Thoracic aorta (tissue), 2 donors: ENCODE data around the gene WDR48. TPM values are rescaled to one million over a fixed set of nuclear protein-coding genes. Genes with fewer than 3 reads are reported as not detected.

Experiments
- ATAC-seq: fragments of 150-250 bp; one replicate; pipeline ENCODE4 v1.8.0; 2017; ENCODE audit warnings: low read depth; ENCODE audit not compliant: insufficient number of reproducible peaks, low FRiP score
- DNase-seq: peaks from one replicate; pipeline ENCODE4 v3.0.0-alpha.2; 2020; ENCODE audit warnings: low spot score
- H3K27ac ChIP-seq, 2 donors: fragments of 200-600 bp; sonication (generic); 1 replicate in 1 of 2; 2 replicates in 1 of 2; pipeline ENCODE4 v1.5.1; 2016; ENCODE audit warnings: mild to moderate bottlenecking in 2 of 2, moderate library complexity in 2 of 2
- H3K27me3 ChIP-seq: fragments of 200-600 bp; sonication (generic); replicated peaks from 2 replicates; pipeline ENCODE4 v1.6.0; 2016; ENCODE audit warnings: mild to moderate bottlenecking; ENCODE audit not compliant: insufficient read depth
- H3K36me3 ChIP-seq: fragments of 200-600 bp; sonication (generic); one replicate; pipeline ENCODE4 v1.5.1; 2016
- H3K4me1 ChIP-seq, 2 donors: fragments of 200-600 bp; sonication (generic); 1 replicate in 1 of 2; 2 replicates in 1 of 2; pipeline versions ENCODE4 v1.5.1 to v1.6.0; 2016; ENCODE audit warnings: low read depth in 2 of 2, mild to moderate bottlenecking in 1 of 2; ENCODE audit not compliant: control insufficient read depth in 1 of 2
- H3K4me3 ChIP-seq: fragments of 200-600 bp; sonication (generic); 2 replicates; pipeline ENCODE4 v1.5.1; 2016; ENCODE audit warnings: mild to moderate bottlenecking
- H3K9me3 ChIP-seq: fragments of 200-600 bp; sonication (generic); 2 replicates; pipeline ENCODE4 v1.5.1; 2016
- total RNA-seq, 2 donors: library from RNA; depleted of rRNA; stranded (reverse); fragments of >200 nt; gene quantifications; one replicate each; pipeline versions ENCODE4 v1.1.0 to v1.2.3, GENCODE V29; 2016
- TF ChIP-seq, protein P1 (sequence below): fragments of 200-600 bp; sonication (generic); IDR thresholded peaks from one replicate; pipeline ENCODE4 v1.5.1; 2019; ENCODE audit warnings: antibody characterized with exemption

The WDR48 gene
- total RNA-seq, 2 donors from 2014 or later, result 17.7 to 29.9 TPM

DNA sequence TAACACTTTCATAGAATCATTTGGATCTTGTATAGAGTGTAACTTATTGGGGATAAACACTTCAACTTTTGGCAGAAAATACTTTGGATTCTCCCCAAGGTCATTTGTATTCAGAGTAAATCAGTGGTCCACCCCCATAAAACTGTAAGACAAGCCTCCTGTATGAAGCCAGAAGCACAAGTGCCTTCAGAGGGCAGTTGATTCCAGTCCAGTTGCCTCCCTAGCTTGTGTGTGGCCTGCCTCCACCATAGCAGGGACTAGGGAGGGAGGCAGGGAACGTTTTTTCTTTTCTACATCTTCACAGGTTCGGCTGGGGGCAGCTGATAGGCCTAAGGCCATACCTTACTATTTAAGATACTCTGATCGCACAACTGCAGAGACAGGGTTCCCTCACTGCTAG lies 44.0 kb downstream of the WDR48 start:
- no peaks in the 10 kb centered on the region for H3K9me3 ChIP-seq
- TF ChIP-seq, protein P1, sequence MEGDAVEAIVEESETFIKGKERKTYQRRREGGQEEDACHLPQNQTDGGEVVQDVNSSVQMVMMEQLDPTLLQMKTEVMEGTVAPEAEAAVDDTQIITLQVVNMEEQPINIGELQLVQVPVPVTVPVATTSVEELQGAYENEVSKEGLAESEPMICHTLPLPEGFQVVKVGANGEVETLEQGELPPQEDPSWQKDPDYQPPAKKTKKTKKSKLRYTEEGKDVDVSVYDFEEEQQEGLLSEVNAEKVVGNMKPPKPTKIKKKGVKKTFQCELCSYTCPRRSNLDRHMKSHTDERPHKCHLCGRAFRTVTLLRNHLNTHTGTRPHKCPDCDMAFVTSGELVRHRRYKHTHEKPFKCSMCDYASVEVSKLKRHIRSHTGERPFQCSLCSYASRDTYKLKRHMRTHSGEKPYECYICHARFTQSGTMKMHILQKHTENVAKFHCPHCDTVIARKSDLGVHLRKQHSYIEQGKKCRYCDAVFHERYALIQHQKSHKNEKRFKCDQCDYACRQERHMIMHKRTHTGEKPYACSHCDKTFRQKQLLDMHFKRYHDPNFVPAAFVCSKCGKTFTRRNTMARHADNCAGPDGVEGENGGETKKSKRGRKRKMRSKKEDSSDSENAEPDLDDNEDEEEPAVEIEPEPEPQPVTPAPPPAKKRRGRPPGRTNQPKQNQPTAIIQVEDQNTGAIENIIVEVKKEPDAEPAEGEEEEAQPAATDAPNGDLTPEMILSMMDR, result no peak
- ATAC-seq, result no peak
- H3K27me3 ChIP-seq, result no peaks in the 10 kb centered on the region
- peaks cover 69% of the 10 kb centered on the region for H3K36me3 ChIP-seq
- no peaks in the 10 kb centered on the region for H3K4me1 ChIP-seq
- H3K27ac ChIP-seq, result no peak overlapping the region
- H3K4me3 ChIP-seq, result no peak overlapping the region
- no peak for DNase-seq

DNA sequence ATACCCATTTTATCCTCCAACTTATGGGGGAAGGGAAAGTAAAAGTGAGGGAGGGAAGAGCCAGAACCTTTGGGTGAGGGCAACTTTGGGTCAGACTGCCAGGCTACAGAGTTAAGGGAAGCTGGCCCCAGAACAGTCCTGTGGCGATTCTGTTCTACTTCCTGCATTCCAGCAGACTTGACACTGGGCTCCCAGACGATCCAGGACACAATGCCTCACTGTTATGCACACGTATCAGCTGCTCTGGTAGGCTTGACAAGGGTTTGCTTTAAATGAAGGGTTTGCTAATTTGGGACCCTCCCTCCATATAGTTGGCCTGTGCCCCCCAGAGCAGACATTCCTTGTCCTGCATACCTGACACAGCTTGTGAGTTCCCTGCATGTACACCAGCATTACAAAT lies 45.0 kb downstream of the WDR48 start:
- Histone ChIP-seq H3K36me3 (peaks cover 68% of the 10 kb centered on the region), H3K9me3 (no peaks in the 10 kb centered on the region), H3K4me3 (no peak overlapping the region), H3K27ac (no peak overlapping the region), H3K27me3 (no peaks in the 10 kb centered on the region), H3K4me1 (peaks cover 0 to 5% of the 10 kb centered on the region in 2 donors)
- TF ChIP-seq, protein P1, result no peak
- DNase-seq (no peak), ATAC-seq (no peak)

GRCh38 chr3:39097716-39098472 lies 46.1 kb downstream of the WDR48 start:
- Histone ChIP-seq H3K27me3 (no peaks in the 10 kb centered on the region), H3K36me3 (peaks cover 61% of the 10 kb centered on the region), H3K27ac (no peak overlapping the region), H3K4me1 (peaks cover 0 to 6% of the 10 kb centered on the region in 2 donors), H3K9me3 (no peaks in the 10 kb centered on the region), H3K4me3 (no peak overlapping the region)
- DNase-seq (no peak), ATAC-seq (no peak)
- TF ChIP-seq, protein P1, result no peak

DNA sequence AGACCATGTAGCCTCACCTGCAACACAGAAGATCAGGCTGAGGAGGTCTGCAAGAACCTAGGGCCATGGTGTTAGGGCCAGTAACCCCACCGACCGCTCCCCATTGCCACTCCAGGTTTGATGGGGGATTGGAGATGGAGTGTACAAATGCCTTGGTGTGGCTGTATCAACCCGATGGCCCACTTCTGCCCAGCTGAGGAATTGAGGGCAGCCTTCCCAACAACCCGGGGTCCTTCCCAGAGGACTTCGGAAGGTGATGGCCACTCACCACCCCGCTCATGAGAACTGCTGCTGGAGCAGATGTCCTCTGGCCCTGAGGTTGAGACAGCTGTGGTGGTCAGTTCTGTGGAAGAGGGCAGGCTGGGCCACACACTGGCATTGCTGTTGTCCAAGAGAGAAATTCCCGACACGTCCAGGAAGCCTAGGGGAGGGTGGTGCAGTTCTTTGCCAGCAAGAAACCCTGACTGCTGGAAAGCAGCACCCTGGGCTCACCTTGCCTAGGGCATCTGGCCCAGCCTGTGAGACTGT lies 46.7 kb downstream of the WDR48 start:
- no peaks in the 10 kb centered on the region for H3K27me3 ChIP-seq
- ATAC-seq (no peak), DNase-seq (no peak)
- no peak overlapping the region for H3K4me3 ChIP-seq
- peaks cover 0 to 12% of the 10 kb centered on the region in 2 donors for H3K4me1 ChIP-seq
- H3K27ac ChIP-seq, result no peak overlapping the region
- peaks cover 61% of the 10 kb centered on the region for H3K36me3 ChIP-seq
- TF ChIP-seq, protein P1, result no peak
- no peaks in the 10 kb centered on the region for H3K9me3 ChIP-seq

DNA sequence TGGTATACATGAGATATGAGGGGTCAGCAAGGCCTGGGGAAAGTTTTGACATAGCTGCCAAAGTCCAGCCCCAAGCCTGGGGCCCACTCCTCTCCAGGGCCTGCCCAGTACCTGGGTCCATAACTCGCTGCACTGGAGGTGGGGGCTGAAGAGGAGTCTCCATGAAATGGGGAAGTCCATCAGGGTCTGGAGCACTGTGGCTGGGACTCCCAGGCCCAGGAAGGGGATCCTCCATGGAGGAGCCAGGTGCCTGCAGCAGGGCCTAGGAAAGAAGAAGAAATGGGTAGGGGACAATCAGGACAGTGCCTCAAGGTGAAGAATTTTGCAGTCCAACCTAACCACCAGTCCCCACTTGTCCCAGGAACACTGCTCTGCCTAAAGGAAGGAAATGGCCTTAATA lies 47.4 kb downstream of the WDR48 start:
- Histone ChIP-seq H3K27me3 (no peaks in the 10 kb centered on the region), H3K4me3 (no peak overlapping the region), H3K36me3 (peaks cover 56% of the 10 kb centered on the region), H3K4me1 (peaks cover 3 to 19% of the 10 kb centered on the region in 2 donors), H3K9me3 (no peaks in the 10 kb centered on the region), H3K27ac (no peak overlapping the region)
- ATAC-seq (no peak), DNase-seq (no peak)
- TF ChIP-seq, protein P1, result no peak
